SKM-1 (cell line): Measurements from ENCODE around the gene FMC1.
"Not testable (repeated sequence)": the region's sequence is repeated elsewhere in the genome, so short reads cannot be mapped to it uniquely, and the experiment has no call there.

Source experiments
- DNase-seq: peaks from one replicate; lab custom pipeline; 2025; ENCODE audit not compliant: unreplicated experiment; lab: John Stamatoyannopoulos, UW

The FMC1 gene

GRCh38 chr7:139341058-139341775, at the start of gene FMC1:
FMC1 (plus strand) TSS chr7:139341337; CDS start chr7:139341385, 48 bp downstream.
- DNase-seq = peak; percentile 85

- DNase-seq = no peak
Observed at GRCh38 chr7:139292821-139293220, 48.3 kb upstream of the FMC1 start.

GRCh38 chr7:139293534-139293933, 47.6 kb upstream of the FMC1 start:
- no peak for DNase-seq

- no peak for DNase-seq
Observed at GRCh38 chr7:139294241-139294640, 46.9 kb upstream of the FMC1 start.

- no peak for DNase-seq
Observed at GRCh38 chr7:139294951-139295575, 46.1 kb upstream of the FMC1 start.

GRCh38 chr7:139297795-139298194, 43.3 kb upstream of the FMC1 start:
- DNase-seq = no peak

- no peak for DNase-seq
Observed at GRCh38 chr7:139299296-139299695, 41.8 kb upstream of the FMC1 start.

- no peak for DNase-seq
Observed at GRCh38 chr7:139300390-139300789, 40.7 kb upstream of the FMC1 start.

GRCh38 chr7:139304517-139304916, 36.6 kb upstream of the FMC1 start:
- no peak for DNase-seq

- DNase-seq = no peak
Observed at GRCh38 chr7:139317939-139318505, 23.1 kb upstream of the FMC1 start.

GRCh38 chr7:139321071-139321745, 19.9 kb upstream of the FMC1 start:
- DNase-seq = no peak

- not testable (repeated sequence) for DNase-seq
Observed at GRCh38 chr7:139324709-139325108, 16.4 kb upstream of the FMC1 start.

GRCh38 chr7:139328375-139328774, 12.8 kb upstream of the FMC1 start:
- DNase-seq = no peak

- DNase-seq = no peak
Observed at GRCh38 chr7:139329119-139329518, 12.0 kb upstream of the FMC1 start.

GRCh38 chr7:139330333-139331030, 10.7 kb upstream of the FMC1 start:
- DNase-seq = no peak

GRCh38 chr7:139332697-139333359, 8.3 kb upstream of the FMC1 start:
- DNase-seq = no peak

- not testable (repeated sequence) for DNase-seq
Observed at GRCh38 chr7:139333443-139333842, 7.7 kb upstream of the FMC1 start.

- DNase-seq = no peak
Observed at GRCh38 chr7:139334399-139335150, 6.6 kb upstream of the FMC1 start.

GRCh38 chr7:139339025-139339424, 2.1 kb upstream of the FMC1 start:
- DNase-seq = no peak

GRCh38 chr7:139339698-139340036, 1.5 kb upstream of the FMC1 start:
- DNase-seq = no peak
